RKO (cell line): ENCODE measurements around the gene RPL37.
"Not testable (repeated sequence)": the region's sequence is repeated elsewhere in the genome, so short reads cannot be mapped to it uniquely, and the experiment has no call there.

Experiments used
- DNase-seq: peaks from one replicate; pipeline ENCODE4 v3.0.0-alpha.2; 2016; ENCODE audit warnings: low spot score

RPL37 gene

DNA sequence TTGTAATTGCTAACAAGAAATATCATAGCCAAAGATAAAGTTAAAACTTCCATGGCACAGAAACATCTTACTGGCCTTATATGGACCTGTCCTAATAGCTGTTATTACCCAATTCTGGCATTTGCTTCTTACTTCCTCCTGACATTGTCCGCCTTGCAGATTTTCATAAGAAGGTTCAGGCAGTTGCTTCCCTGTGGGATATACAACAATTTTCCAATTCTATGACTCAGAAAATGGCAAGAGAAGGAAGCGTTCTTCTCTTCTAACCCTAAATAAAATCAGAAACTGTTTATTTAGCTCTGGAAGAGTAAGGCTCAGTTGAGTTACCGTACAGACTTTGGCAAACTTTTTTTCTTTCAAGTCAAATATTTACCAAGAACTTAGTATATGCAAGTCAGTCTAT lies 38.5 kb downstream of the RPL37 start:
- peak; percentile 34 for DNase-seq

DNA sequence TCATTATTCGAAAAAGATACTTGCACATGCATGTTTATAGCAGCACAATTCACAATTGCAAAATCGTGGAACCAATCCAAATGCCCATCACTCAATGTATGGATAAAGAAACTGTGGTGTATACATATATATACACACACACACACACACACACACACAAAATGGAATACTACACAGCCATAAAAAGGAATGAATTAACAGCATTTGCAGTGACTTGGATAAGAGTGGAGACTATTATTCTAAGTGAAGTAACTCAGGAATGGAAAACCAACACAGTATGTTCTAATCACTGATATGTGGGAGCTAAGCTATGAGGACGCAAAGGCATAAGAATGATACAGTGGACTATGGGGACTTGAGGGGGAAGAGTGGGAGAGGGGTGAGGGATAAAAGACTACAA lies 40.1 kb downstream of the RPL37 start:
- not testable (repeated sequence) for DNase-seq

DNA sequence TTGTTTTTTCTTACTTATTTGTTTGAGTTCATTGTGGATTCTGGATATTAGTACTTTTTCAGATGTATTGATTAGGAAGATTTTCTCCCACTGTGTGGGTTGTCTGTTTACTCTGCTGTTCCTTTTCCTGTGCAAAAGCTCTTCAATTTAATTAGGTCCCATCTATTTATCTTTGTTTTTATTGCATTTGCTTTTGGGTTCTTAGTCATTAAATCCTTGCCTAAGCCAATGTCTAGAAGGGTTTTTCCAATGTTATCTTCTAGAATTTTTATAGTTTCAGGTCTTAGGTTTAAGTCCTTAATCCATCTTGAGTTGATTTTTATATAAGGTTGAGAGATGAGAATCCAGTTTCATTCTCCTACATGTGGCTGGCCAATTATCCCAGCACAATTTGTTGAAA lies 40.7 kb downstream of the RPL37 start:
- not testable (repeated sequence) for DNase-seq

DNA sequence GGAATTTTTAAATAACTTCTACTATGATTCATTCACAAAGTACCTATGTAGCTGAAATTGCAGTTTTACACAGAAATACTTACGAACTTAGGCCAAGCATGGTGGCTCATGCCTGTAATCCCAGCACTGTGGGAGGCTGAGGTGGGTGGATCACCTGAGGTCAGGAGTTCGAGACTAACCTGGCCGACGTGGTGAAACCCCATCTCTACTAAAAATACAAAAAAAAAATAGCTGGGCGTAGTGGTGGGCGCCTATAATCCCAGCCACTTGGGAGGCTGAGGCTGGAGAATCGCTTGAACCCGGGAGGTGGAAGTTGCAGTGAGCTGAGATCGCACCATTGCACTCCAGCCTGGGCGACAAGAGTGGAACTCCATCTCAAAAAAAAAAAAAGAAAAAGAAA lies 42.3 kb downstream of the RPL37 start:
- DNase-seq, result not testable (repeated sequence)

GRCh38 chr5:40791715-40792139 lies 43.3 kb downstream of the RPL37 start:
- DNase-seq, result no peak

DNA sequence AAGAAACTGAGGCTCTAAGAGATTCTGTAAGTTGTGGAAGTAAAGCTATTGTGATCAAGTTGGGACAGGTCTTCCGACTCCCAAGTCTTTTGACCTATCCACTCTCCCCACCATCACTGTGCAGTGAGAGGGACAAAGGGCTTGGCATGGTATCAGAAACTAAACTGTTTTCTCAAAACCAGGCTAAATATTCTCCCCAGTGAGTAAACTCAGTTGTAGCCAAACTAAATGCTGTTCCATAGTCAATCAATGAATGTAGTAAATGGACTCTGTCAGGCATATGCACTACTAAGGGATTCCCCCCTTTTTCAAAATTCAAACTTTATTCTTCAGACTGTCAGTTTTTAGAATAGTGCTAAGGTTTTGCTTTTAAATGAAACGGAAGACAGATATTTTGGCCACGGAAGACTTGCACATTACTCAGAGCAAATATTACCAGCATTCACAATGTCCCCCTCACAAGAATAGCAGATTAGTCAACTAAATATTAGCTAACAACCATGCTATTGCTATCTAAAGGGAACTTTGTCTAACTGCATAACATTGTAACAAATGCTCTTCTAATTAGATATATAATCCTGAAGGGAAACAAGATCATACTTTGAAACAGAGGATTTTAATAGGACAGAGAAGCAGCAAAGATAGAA lies 44.0 kb downstream of the RPL37 start:
- DNase-seq, result no peak

- not testable (repeated sequence) for DNase-seq
These were observed 46.1 kb downstream of the RPL37 start for GRCh38 chr5:40788941-40789340.

- DNase-seq, result no peak
These were observed 47.0 kb downstream of the RPL37 start for GRCh38 chr5:40787986-40788385.

GRCh38 chr5:40786664-40787063 lies 48.4 kb downstream of the RPL37 start:
- DNase-seq, result not testable (repeated sequence)

- no peak for DNase-seq
These were observed 50.1 kb downstream of the RPL37 start for GRCh38 chr5:40784916-40785315.

DNA sequence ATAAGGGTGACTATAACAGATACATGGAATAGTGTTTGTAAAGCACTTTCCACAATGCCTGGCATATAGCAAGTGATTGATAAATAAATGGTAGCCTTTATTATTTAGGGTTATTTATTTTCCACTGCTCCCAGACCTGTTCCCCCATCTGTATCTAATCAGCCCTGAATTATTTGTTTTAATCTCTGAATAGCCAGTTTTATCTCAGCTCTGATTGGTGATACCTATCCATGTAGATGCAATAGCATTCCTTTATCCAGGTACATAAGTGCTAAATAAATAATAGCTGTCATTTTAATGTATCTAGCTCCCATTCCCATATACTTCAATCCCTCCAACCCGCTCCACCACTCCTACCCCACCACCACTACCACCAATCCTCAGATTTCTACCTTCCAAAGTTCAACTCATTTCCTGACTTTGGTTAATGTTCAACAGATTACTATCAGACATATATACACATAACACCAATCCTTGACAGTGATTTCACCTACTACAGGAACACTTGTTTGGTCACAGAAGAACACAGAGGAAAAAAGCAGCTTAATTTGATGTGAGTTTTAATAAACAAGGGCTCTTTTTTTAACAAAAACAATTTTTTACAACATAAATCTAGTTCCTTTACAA lies 50.9 kb downstream of the RPL37 start:
- no peak for DNase-seq

DNA sequence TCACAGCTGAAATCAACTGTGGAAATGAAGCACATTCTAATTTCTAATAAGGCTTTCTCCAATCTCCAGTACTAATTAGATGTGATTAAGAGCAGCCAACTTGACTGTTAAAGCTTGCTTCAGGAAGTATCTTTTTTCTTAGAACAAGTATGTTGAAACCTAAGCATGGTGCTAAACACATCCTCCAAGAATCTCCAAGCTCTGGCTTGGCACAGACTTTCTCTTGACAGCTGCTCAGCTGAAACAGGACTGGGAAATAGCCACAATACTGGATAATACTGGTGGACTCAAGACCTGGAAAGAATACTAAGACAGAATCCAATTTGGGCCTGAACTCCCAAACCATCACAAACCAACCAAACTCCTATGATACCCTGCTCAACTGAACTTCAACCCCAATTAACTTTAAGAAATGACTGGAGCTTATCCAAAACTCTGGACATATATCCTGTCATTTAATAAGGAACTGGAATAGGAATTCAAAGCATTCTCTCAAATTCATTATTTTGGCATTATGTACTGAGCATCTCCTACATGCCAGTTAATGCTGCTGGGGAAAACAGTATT lies 53.1 kb downstream of the RPL37 start:
- no peak for DNase-seq

GRCh38 chr5:40780858-40781257 lies 54.2 kb downstream of the RPL37 start:
- DNase-seq, result no peak

DNA sequence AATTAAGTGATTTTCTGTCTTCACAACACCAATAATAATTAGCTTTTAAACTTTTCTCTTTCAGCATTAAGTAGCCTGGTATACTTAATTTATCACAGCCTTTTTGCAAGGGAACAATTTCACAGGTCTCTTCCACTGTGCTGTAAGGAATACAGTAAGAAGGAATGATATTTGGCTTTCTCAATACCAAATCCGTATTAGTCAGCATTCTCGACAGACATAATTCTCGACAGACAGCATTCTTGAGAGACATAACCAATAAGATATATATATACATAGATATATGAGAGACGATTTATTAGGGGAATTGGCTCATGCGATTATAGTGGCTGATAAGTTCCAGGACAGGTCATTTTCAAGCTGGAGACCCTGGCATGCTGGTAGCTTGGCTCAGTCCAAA lies 54.8 kb downstream of the RPL37 start:
- DNase-seq, result no peak

GRCh38 chr5:40779561-40779960 lies 55.5 kb downstream of the RPL37 start:
- no peak for DNase-seq

DNA sequence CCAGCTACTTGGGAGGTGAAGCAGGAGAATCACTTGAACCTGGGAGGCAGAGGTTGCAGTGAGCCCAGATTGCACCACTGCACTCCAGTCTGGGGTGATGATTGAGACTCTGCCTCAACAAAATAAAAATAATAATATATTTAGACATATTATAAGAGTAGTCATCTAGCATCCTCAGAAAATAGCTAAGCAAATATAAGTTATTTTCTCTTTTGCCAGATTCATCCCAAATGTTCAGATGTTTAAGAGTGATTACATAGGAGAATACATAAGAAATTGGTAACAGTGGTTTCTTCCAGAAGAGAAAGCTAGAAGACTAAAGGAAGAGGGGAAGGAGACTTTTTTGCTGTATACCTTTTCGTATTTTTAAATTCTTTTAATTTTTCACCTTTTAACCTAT lies 56.9 kb downstream of the RPL37 start:
- no peak for DNase-seq

DNA sequence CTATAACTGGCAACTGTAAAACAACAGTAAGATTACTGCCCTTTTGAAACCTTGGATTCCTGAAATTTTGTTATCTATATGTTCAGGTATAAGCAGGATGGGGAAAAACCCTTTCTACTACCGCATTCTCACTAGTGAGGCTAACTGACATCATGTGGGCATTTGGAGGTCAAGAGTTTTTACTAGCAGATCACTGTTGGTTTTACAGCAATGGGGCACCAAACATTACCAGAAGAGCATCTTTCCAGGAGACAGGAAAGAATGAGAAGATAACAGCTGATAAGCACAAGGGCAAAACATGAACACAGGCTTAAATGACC lies 58.4 kb downstream of the RPL37 start:
- DNase-seq, result no peak

- no peak for DNase-seq
These were observed 59.0 kb downstream of the RPL37 start for GRCh38 chr5:40775846-40776657.
